HG02870 (cell line): ENCODE measurements around the gene IRGM.
"Not testable (repeated sequence)": the region's sequence is repeated elsewhere in the genome, so short reads cannot be mapped to it uniquely, and the experiment has no call there.

ENCODE experiments used
- ATAC-seq: cut with Tn5 transposase; IDR thresholded peaks from one replicate; pipeline ENCODE4 v1.9.1; 2021; ENCODE audit warnings: mild to moderate bottlenecking, moderate library complexity; ENCODE audit not compliant: unreplicated experiment

Gene IRGM, protein sequence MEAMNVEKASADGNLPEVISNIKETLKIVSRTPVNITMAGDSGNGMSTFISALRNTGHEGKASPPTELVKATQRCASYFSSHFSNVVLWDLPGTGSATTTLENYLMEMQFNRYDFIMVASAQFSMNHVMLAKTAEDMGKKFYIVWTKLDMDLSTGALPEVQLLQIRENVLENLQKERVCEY

GRCh38 chr5:150846308-150846653 is at the start of gene IRGM:
TSS of gene IRGM (plus strand) at chr5:150846521. CDS start at chr5:150848124, 1,603 bp downstream.
- not testable (repeated sequence) for ATAC-seq

- ATAC-seq: no peak
These were observed 48.9 kb upstream of the IRGM start for GRCh38 chr5:150797384-150797783.

GRCh38 chr5:150801117-150801927 is 45.0 kb upstream of the IRGM start:
- ATAC-seq: peak; percentile 52

DNA sequence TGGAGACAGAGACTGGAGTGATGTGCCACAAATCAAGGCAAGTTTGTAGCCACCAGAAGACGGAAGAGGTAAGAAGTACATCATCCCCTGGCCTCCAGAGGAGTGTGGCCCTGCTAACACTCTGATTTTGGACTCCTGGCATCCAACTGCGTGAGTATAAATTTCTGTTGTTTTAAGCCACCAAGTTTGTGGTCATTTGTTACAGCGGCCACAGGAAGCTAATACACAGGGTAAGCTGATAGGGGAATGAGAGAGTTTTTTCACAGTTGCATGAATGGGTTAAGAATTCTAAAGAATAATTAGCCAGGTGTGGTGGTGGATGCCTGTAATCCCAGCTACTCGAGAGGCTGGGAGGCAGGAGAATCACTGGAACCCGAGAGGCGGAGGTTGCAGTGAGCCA is 41.9 kb upstream of the IRGM start:
- ATAC-seq: no peak

- no peak for ATAC-seq
These were observed 37.0 kb upstream of the IRGM start for GRCh38 chr5:150809363-150809762.

- ATAC-seq: no peak
These were observed 31.3 kb upstream of the IRGM start for GRCh38 chr5:150815010-150815409.

GRCh38 chr5:150816946-150817345 is 29.4 kb upstream of the IRGM start:
- ATAC-seq: no peak

GRCh38 chr5:150829744-150830143 is 16.6 kb upstream of the IRGM start:
- no peak for ATAC-seq

DNA sequence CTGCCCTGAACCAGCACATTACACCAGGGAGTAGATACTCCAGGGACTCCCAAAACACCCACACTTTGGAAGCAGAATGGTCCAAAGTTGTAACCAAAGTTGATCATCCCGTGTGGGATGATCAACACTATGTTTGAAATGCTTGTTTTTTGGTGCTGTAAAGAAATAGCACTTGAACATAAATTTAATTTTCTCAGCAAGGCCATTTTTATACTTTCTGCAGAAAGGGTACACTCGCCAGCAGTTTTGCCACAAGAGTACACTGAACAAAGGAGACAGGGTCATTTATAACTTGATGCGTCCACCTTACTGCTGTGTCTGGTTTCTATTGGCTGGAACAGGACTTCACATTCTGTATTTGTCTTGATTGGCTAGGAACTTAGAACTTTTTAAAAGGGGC is 14.5 kb upstream of the IRGM start:
- ATAC-seq: not testable (repeated sequence)

DNA sequence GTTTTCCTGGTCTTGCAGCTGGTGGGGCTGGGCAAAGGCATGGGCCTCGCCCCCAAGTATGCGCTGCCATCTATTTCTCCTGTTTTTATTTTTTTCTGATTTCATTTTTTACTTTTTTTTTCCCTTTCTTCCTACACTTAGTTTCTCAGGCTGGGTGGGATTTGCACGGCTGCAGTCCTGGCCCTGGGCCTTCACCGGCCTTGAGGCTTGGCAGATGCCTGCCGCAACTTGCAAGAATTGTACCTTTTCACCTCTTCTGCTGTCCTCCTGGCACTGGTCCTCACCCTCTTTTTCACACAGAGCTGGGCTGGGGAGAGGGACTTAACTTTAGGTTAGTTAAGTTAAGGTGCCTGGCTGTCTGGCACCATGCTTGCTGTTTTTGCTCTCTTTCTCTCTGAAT is 10.3 kb upstream of the IRGM start:
- no peak for ATAC-seq

GRCh38 chr5:150836703-150837102 is 9.6 kb upstream of the IRGM start:
- no peak for ATAC-seq

DNA sequence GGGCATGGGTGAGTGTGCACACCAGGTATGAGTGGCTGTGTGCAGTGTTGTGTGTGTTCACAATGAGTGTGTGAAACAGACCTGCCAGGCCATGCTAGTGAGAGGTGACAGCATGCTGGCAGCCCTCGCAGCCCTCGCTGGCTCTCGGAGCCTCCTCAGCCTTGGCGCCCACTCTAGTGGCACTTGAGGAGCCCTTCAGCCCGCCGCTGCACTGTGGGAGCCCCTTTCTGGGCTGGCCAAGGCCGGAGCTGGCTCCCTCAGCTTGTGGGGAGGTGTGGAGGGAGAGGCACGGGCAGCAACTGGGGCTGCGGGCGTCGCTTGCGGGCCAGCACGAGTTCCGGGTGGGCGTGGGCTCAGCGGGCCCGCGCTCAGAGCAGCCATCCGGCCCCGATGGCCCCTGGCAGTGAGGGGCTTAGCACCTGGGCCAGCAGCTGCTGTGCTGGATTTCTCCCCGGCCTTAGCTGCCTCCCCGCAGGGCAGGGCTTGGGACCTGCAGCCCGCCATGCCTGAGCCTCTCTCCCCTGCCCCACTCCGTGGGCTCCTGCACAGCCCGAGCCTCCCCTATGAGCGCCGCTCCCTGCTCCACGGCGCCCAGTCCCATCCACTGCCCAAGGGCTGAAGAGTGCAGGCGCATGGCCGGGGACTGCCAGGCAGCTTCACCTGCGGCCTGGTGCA is 999 bp upstream of the IRGM start:
- ATAC-seq: not testable (repeated sequence)

DNA sequence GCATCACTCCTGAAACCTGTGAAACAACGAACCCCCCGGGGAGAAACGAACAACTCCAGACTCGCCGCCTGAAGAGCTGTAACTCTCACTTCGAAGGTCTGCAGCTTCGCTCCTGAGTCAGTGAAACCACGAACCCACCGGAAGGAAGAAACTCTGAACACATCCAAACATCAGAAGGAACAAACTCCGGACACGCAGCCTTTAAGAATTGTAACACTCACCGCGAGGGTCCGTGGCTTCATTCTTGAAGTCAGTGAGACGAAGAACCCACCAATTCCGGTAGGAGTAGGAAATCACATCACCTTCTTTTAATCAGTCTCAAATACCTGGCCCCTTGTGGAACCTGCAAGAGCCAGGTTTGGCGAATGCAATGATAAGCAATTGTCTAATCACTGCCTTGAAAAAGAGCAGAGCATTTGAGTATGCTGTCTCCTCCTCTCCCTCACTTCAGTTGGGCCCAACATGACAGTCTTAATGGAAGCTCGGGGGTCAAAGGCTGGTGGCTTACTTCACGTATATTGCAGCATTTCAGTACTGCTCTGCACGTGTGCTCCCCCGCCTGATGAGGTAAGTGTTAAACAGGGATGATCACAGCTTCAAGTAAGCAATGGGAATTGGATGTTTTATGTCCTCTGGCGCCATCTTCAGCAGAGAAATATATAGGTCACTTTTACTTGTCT is 473 bp downstream of the IRGM start:
- peak; percentile 89 for ATAC-seq

DNA sequence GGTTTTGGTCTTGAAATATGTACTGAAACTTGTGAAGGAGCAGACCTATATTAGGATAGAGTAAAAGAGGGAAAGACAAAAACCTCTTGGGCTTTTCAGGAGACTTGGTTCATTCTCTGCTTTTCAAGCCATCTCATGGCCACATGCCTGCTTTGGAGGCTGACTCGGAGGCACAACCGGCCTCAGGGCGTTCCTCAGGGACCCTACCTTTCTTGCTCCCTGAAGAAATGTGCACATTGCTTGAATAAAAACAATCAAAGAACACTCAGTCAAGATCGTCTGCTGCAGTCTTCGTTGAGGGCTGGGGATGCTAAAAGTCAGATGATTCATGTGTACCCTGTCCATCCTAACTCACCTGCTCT is 994 bp downstream of the IRGM start:
- no peak for ATAC-seq

GRCh38 chr5:150848271-150848670 is 1.9 kb downstream of the IRGM start:
- ATAC-seq: no peak

- ATAC-seq: no peak
These were observed 4.7 kb downstream of the IRGM start for GRCh38 chr5:150851039-150851438.

DNA sequence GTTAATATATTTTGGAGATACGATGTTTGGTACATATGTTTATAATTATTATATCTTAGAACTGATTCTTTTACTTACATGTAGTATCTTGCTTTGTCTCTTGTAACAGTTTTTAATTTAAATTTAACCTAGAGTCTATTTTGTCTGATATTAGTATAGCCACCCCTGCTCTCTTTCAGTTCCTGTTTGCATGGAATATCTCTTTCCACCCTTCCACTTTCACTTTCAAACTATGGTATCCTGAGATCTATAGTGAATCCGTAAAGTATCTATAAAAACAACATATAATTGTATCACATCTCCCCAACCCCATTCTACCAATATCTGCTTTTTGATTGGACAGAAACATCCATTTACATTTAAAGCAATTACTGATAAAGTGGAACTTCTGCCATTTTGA is 7.2 kb downstream of the IRGM start:
- ATAC-seq: no peak

DNA sequence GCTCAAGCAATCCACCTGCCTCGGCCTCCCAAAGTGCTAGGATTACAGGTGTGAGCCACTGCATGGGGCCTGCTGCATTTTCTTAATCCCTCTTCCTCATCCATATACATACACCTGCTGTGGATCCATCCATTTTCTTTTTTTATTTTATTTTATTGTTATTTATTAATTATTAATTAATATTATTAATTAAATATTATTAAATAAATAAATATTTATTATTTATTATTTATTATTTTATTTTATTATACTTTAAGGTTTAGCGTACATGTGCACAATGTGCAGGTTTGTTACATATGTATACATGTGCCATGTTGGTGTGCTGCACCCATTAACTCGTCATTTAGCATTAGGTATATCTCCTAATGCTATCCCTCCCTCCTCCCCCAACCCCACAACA is 10.4 kb downstream of the IRGM start:
- not testable (repeated sequence) for ATAC-seq

- no peak for ATAC-seq
These were observed 14.0 kb downstream of the IRGM start for GRCh38 chr5:150860246-150860821.

DNA sequence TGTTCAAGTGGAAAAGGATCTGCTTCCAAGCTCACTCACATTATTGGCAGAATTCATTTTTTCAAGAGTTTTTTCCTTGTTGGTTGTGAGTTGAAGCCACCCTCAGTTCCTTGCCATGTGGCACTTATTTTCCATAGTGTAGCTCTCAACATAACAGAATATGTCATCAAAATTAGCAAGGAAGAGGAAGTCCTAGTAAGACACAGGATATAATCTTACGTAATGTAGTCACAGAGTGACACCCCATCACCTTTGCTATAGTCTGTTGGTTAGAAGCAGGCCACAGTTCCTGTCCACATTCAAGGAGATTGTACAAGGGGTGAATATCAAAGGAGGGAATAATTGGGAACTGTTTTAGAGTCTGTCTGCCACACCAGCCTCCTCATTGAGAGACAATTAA is 15.7 kb downstream of the IRGM start:
- no peak for ATAC-seq

- ATAC-seq: no peak
These were observed 33.0 kb downstream of the IRGM start for GRCh38 chr5:150879358-150879757.
